Measurements from ENCODE around the gene GTF3A. TPM values are rescaled to one million over a fixed set of nuclear protein-coding genes. Genes with fewer than 3 reads are reported as not detected.

Gene GTF3A
- total RNA-seq, 1 experiment from 2014 or later, result 102 TPM

DNA sequence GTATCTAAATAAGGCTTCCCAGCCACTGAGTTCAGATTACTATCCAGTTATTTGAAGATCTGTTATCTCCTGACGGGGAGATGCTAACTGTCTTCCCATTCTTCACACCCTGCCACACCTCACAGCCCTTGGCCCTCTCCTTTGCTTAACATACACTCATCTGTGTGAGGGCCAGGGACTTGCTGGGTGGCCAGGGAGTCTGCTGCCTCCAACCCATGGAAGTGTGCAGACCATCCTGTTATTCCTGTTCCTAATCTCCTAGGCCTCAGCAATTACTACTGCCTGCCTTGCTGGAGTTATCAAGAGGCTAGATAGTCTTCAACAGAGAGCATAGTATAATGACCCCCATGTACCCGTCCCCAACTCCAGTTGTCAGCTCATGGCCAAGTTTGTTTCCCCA is 36.2 kb upstream of the GTF3A start:
- no TSS peak for BruUV-seq (replicated peaks)
- ChIA-PET RAD21 (ENCODE audit: low non-redundant PET in 1 of 2, low total read pairs in 2 of 2, uncharacterized antibody in 2 of 2, unreplicated experiment in 2 of 2) (no interaction called here), CTCF (no interaction called here), POLR2A (no interaction called here)
- H3K4me2 ChIP-seq (ENCODE audit: low read length), result no peak overlapping the region
- no peak overlapping the region for H3K9ac ChIP-seq (ENCODE audit: low read length)
- no peak overlapping the region for H3K27ac ChIP-seq (ENCODE audit: low read depth, low read length)
- no peaks in the 10 kb centered on the region for H3K9me2 ChIP-seq (ENCODE audit: insufficient read depth)
- intact Hi-C loops (cut with micrococcal nuclease), result no loop called here
- no peaks in the 10 kb centered on the region for H3K27me3 ChIP-seq (ENCODE audit: insufficient read depth, low read length)
- DNase-seq (ENCODE audit: low read depth, low spot score) (no peak), ATAC-seq (no peak)
- H2AFZ ChIP-seq (ENCODE audit: low read depth, low read length, poor library complexity, severe bottlenecking), result no peak overlapping the region
- TF ChIP-seq EZH2phosphoT487 (IDR thresholded peaks at IDR 0.05; ENCODE audit: borderline replicate concordance) (no peak), JUND (IDR thresholded peaks at IDR 0.05) (no peak), CBX3 (IDR thresholded peaks at IDR 0.05; ENCODE audit: low read depth) (no peak), ZFX (IDR thresholded peaks at IDR 0.05) (no peak), RAD21 (IDR thresholded peaks at IDR 0.05; ENCODE audit: low read depth) (no peak)
- TF ChIP-seq, protein P1, sequence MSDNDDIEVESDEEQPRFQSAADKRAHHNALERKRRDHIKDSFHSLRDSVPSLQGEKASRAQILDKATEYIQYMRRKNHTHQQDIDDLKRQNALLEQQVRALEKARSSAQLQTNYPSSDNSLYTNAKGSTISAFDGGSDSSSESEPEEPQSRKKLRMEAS (IDR thresholded peaks at IDR 0.05), result no peak
- no peaks in the 10 kb centered on the region for H3K9me3 ChIP-seq (ENCODE audit: control insufficient read depth in 1 of 2, insufficient read depth in 1 of 2, low read depth in 1 of 2, low read length in 2 of 2)
- no peak overlapping the region for H3K4me3 ChIP-seq (replicated peaks in 1 of 2; ENCODE audit: low read depth in 1 of 2, low read length in 2 of 2)
- no peaks in the 10 kb centered on the region for H3K36me3 ChIP-seq (ENCODE audit: control insufficient read depth in 1 of 2, insufficient read depth in 2 of 2, low read length in 2 of 2)
- H3K4me1 ChIP-seq (ENCODE audit: control insufficient read depth in 1 of 2, insufficient read depth in 2 of 2, low read length in 2 of 2), result peaks cover 4 to 10% of the 10 kb centered on the region in 2 experiments; a peak in 3 of 4 replicates
- H4K20me1 ChIP-seq (ENCODE audit: insufficient read depth), result no peaks in the 10 kb centered on the region
- H3K79me2 ChIP-seq (ENCODE audit: insufficient read depth, low read length), result no peaks in the 10 kb centered on the region

DNA sequence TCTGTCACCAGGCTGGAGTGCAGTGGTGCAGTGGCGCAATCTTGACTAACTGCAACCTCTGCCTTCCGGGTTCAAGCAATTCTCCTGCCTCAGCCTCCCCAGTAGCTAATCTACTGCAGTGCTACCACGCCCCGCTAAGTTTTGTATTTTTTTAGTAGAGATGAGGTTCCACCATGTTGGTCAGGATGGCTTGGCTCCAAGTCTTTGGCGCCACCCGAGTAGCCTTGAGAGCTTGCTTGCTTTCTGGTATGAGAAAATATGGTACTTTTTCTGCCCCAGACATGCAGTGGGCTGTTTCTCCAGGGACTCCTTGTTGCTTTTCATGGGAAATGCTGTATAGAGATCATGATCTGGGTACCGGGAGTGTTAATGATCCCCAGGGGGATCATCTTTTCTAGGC is 34.5 kb upstream of the GTF3A start:
- Histone ChIP-seq H3K9me2 (ENCODE audit: insufficient read depth) (no peaks in the 10 kb centered on the region), H4K20me1 (ENCODE audit: insufficient read depth) (no peaks in the 10 kb centered on the region), H3K4me1 (ENCODE audit: control insufficient read depth in 1 of 2, insufficient read depth in 2 of 2, low read length in 2 of 2) (no peaks in the 10 kb centered on the region), H3K36me3 (ENCODE audit: control insufficient read depth in 1 of 2, insufficient read depth in 2 of 2, low read length in 2 of 2) (no peaks in the 10 kb centered on the region), H3K9ac (ENCODE audit: low read length) (no peak overlapping the region), H3K9me3 (ENCODE audit: control insufficient read depth in 1 of 2, insufficient read depth in 1 of 2, low read depth in 1 of 2, low read length in 2 of 2) (no peaks in the 10 kb centered on the region), H3K27ac (ENCODE audit: low read depth, low read length) (no peak overlapping the region), H3K4me3 (replicated peaks in 1 of 2; ENCODE audit: low read depth in 1 of 2, low read length in 2 of 2) (no peak overlapping the region), H2AFZ (ENCODE audit: low read depth, low read length, poor library complexity, severe bottlenecking) (no peak overlapping the region), H3K4me2 (ENCODE audit: low read length) (no peak overlapping the region), H3K27me3 (ENCODE audit: insufficient read depth, low read length) (no peaks in the 10 kb centered on the region), H3K79me2 (ENCODE audit: insufficient read depth, low read length) (no peaks in the 10 kb centered on the region)
- BruUV-seq (replicated peaks), result no TSS peak
- intact Hi-C loops (cut with micrococcal nuclease), result loop anchor here (10.0 kb wide), 1 partner anchor 235 kb away; the partner anchor contains the start of genes LNX2 and POLR1D
- DNase-seq (ENCODE audit: low read depth, low spot score) (no peak), ATAC-seq (no peak)
- ChIA-PET CTCF (interaction anchor here (0.7 kb wide), 1 partner anchor 471 kb away, joined by 3 read pairs; no protein-coding TSS in a partner anchor), POLR2A (no interaction called here), RAD21 (ENCODE audit: low non-redundant PET in 1 of 2, low total read pairs in 2 of 2, uncharacterized antibody in 2 of 2, unreplicated experiment in 2 of 2) (no interaction called here)
- no peak for TF ChIP-seq SIN3A (IDR thresholded peaks at IDR 0.05; ENCODE audit: low read depth)

Data from HCT116 (cell line).